Stimulated activated effector memory CD8-positive, alpha-beta T cell treated with anti-CD3 and anti-CD28 coated beads, Interleukin-12 subunit alpha, Interleukin-12 subunit beta, amount 100 ng/mL, for 72 hours (primary cell): ENCODE results near the gene RASGEF1C.

Experiments
- ATAC-seq: fragments of 150-1000 bp; cut with Tn5 transposase; 2 replicates; pipeline ENCODE4 v1.10.0; 2021
- DNase-seq, 2 donors: peaks; one replicate each; pipeline ENCODE4 v3.0.0; 2021 to 2022; ENCODE audit warnings: low spot score in 2 of 2
- H3K27ac Mint-ChIP-seq: one replicate; pipeline ENCODE4 v1.8.0; 2022; ENCODE audit warnings: mild to moderate bottlenecking, mixed read lengths
- H3K36me3 Mint-ChIP-seq: one replicate; pipeline ENCODE4 v1.8.0; 2022; ENCODE audit warnings: mild to moderate bottlenecking, mixed read lengths
- H3K4me1 Mint-ChIP-seq: one replicate; pipeline ENCODE4 v1.8.0; 2022; ENCODE audit warnings: mixed read lengths
- H3K4me3 Mint-ChIP-seq: one replicate; pipeline ENCODE4 v1.8.0; 2022; ENCODE audit warnings: mild to moderate bottlenecking, mixed read lengths
- H3K9me3 Mint-ChIP-seq: one replicate; pipeline ENCODE4 v1.8.0; 2022; ENCODE audit warnings: mixed read lengths

The RASGEF1C gene

DNA sequence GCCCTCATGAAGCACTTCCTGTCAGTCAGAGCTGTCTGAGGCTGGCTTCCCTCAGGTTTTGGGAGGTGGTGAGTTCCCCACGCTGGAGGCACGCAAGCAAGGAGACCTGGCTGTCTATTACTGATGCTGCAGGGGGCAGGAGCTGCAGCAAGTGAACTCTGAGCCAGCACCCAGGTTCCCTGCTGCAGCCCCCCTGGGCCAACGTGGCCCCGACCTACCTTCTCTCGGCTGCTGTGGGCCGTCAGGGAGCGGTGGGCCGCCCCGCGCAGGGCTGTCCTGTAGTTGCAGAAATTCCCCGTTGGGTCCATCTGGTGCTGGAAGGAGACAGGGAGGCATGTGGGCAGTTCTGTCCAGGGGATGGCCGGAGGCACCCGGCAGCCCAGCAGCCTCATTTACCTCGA is 90.6 kb downstream of the RASGEF1C start:
- Mint-ChIP-seq H3K27ac (no peak overlapping the region), H3K4me1 (no peaks in the 10 kb centered on the region), H3K4me3 (no peak overlapping the region), H3K9me3 (no peaks in the 10 kb centered on the region), H3K36me3 (no peaks in the 10 kb centered on the region)
- DNase-seq (no peak), ATAC-seq (no peak)

DNA sequence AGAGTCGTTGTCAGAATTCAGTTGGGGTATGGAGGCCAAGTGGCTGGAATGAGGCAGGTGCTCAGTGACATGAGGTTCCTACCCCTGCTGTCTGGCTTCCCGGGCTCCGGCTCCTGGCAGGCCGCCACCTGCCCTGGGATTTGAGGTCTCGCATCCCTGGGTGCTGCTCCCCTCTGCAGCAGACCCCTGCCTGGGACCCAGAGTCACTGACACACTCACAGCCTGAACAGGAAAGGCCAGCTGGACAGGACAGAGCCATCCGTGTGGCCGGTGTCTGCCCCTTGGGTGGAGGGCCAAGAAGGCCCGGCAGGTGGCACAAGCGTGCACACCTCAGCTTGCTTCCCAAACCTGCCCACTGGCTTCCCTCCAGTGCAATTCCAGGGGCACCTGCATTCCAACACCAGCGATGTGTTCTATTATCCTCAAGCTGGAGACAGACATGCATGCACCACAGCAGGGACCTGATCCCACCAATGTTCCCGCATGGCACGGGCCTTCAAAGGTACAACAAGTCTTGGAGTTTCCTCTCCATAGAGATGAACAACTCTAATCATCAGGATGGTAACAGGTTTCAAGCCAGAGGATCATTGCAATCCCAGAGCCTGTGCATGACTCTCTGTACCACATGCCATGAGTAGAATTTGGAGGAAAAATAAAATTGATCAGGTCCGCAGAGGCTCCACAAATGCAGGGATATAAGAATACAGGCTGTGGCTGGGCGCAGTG is 91.8 kb downstream of the RASGEF1C start:
- H3K4me3 Mint-ChIP-seq, result no peak overlapping the region
- no peaks in the 10 kb centered on the region for H3K4me1 Mint-ChIP-seq
- no peaks in the 10 kb centered on the region for H3K9me3 Mint-ChIP-seq
- no peak for ATAC-seq
- no peak for DNase-seq
- H3K27ac Mint-ChIP-seq, result no peak overlapping the region
- H3K36me3 Mint-ChIP-seq, result no peaks in the 10 kb centered on the region

DNA sequence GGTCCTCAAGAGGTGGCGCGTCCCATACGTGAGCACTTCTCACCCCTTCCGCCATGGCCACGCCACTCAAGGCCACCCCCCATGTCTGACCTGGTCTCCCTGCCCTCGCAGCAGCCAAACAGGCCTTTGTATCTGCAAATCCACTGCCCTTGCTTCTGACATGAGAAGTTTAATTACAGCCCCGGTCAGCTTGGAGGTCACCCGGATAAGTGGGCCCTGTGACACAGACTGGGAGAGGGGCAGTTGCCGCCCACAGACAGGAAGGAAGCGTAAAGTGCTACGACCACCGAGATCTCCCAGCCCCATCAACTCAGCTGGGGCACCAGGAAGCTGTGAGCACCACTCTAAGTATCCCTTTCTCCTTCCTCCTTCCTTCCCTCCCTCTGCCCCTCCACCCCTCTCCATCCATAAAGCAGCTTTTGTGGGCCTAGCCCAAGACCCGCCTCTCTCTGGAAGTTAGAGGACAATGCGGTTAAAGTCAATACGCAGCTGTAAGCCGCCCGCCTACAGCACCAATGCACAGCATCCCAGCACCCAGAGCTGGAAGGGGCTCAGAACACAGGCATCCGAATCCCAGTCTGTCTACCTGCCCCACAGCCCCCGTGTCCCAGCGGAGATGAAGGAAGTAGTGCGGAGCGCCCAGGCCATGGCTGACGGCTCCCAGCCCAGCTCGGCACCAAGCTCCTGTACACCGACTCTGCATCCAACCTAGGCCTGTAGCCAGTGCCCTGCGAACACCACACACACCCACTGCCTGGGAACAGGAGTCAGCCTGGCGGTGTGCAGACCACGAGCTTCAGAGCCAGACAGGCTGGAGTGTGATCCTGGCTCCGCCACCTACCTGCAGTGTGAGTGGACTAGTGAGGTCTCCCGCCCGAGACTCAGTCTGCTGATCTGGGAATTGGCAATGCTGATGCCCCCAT is 92.7 kb downstream of the RASGEF1C start:
- ATAC-seq (no peak), DNase-seq (no peak)
- no peak overlapping the region for H3K27ac Mint-ChIP-seq
- H3K4me1 Mint-ChIP-seq, result no peaks in the 10 kb centered on the region
- no peak overlapping the region for H3K4me3 Mint-ChIP-seq
- H3K36me3 Mint-ChIP-seq, result no peaks in the 10 kb centered on the region
- no peaks in the 10 kb centered on the region for H3K9me3 Mint-ChIP-seq

DNA sequence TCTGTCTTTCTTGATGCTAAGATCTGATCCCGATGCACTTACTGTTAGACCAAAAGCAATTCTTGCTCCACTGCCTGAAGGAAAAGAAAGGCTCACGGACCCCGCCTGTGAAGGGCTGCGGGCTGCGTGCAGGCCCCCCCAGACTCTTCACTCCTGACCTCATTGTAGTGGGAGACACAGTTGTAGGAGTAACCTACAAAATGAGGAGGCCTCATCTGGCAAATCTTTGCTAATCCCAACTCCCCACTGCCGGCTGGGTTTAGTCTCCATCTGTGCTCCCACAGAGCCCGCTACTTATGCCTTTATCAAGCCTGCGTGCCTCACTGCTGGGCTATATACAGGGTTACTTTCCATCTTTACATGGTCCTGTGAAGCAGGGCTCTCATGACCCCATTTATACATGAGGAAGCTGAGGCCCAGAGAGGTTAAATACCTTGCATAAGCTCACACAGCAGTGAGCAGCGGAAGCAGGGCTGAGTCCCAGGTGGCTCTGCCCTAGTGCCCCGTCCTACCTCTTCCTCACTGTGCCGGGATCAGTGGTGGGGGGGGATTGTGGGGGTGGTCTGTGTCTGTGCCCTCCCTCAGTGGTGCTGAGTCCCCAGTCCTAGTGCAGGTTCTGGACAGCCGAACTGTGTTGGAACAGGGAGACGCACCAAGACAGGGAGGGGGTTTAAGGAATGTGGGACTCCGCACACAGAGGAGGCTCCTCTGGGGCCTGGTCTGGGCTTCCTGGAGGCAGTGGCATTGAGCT is 93.5 kb downstream of the RASGEF1C start:
- H3K9me3 Mint-ChIP-seq, result no peaks in the 10 kb centered on the region
- no peaks in the 10 kb centered on the region for H3K36me3 Mint-ChIP-seq
- ATAC-seq (no peak), DNase-seq (no peak)
- no peak overlapping the region for H3K4me3 Mint-ChIP-seq
- no peak overlapping the region for H3K27ac Mint-ChIP-seq
- H3K4me1 Mint-ChIP-seq, result no peaks in the 10 kb centered on the region

DNA sequence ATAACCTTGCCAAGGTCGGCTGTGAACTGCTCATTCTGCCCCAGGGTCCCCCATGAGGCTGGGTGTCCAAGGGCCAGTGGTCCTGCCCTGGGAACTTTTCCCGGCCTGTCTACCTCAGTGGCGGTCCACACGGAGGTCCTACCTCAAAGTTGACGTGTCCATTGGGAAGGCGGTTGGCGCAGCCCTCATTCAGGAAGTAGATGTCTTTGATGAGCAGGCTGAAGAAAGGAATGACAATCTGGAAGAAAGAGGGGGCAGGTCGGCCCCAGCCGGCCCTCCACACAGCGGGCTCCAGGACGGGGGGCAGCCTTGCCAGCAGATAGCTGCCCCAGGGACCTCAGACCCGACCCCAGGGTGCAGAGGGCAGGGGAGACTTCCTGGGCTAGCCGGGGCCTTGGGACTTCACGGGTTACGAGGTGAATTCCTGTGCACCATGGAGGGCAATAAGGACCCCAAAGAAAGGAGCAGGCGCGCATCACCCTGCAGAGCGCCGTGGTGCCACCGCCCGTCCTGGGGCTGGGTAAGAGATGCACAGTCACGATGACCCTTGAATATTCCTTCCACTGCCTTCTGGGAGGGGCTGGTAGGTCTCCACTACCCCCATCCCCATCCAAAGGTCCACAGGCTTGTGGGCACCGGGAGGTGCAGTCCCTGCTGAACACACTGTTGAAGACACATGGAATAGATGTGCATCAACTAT is 94.6 kb downstream of the RASGEF1C start:
- Mint-ChIP-seq H3K4me1 (no peaks in the 10 kb centered on the region), H3K4me3 (no peak overlapping the region), H3K9me3 (no peaks in the 10 kb centered on the region), H3K36me3 (no peaks in the 10 kb centered on the region), H3K27ac (no peak overlapping the region)
- ATAC-seq, result no peak
- DNase-seq, result no peak

DNA sequence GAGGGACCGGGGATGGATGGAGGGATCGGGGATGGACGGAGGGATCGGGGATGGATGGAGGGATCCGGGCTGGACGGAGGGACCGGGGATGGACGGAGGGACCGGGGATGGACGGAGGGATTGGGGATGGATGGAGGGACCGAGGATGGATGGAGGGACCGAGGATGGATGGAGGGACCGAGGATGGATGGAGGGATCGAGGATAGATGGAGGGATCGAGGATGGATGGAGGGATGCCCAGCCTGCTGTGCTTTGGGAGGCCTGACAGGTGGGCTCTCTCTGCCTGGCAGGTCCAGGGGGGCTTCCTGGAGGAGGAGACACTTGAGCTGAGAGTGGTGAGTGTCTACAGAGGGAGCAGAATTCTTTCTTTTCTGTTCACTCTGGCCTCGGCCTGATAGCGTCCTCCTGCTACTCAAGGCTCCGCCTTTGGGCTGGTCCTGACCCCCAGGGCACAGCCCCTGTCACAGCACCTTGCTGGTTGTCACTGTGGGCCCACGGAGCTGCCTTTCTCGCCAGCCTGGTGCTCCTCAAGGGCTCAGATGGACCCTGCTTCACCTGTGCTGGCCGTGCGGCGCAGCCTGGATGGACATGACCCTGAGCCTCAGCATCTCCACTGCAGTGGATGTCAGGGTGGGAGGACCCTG is 95.2 kb downstream of the RASGEF1C start:
- H3K4me3 Mint-ChIP-seq, result no peak overlapping the region
- ATAC-seq (no peak), DNase-seq (no peak)
- no peaks in the 10 kb centered on the region for H3K4me1 Mint-ChIP-seq
- H3K9me3 Mint-ChIP-seq, result no peaks in the 10 kb centered on the region
- H3K36me3 Mint-ChIP-seq, result no peaks in the 10 kb centered on the region
- no peak overlapping the region for H3K27ac Mint-ChIP-seq

DNA sequence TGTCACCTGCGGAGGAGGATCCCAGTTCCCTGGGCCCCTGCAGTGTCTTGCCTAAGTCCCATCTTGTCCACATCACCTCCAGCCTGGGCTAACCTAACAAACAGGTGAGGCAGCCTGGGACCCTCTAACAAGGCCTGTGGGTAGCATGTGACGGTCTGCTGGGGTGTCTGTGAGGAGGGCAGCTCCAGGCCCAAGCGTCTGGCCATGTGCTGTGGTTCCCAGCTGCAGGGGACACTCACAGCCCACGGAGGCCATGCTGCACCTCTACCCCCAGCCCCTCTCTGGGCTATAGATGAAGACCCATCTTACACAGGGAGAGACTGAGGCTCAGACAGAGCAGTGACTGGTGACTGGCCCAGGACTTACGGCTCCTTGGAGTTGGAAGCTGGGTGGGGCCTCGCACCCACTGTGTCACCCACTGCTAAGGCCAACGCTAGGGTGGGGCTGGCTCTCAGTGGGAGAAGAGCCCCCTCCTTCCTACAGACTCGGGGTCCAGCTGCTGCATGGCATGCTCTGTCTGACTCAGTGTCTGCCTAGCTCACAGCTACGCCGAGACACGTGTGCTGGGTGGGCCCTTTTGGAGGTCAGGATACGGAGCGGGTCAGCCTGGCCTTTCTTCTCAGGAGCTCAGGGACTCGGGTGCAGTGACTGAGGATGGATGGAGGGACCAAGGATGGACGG is 96.7 kb downstream of the RASGEF1C start:
- ATAC-seq (peak; percentile 17), DNase-seq (no peak)
- H3K36me3 Mint-ChIP-seq, result no peaks in the 10 kb centered on the region
- peaks cover 4% of the 10 kb centered on the region for H3K9me3 Mint-ChIP-seq
- no peak overlapping the region for H3K27ac Mint-ChIP-seq
- no peaks in the 10 kb centered on the region for H3K4me1 Mint-ChIP-seq
- no peak overlapping the region for H3K4me3 Mint-ChIP-seq

DNA sequence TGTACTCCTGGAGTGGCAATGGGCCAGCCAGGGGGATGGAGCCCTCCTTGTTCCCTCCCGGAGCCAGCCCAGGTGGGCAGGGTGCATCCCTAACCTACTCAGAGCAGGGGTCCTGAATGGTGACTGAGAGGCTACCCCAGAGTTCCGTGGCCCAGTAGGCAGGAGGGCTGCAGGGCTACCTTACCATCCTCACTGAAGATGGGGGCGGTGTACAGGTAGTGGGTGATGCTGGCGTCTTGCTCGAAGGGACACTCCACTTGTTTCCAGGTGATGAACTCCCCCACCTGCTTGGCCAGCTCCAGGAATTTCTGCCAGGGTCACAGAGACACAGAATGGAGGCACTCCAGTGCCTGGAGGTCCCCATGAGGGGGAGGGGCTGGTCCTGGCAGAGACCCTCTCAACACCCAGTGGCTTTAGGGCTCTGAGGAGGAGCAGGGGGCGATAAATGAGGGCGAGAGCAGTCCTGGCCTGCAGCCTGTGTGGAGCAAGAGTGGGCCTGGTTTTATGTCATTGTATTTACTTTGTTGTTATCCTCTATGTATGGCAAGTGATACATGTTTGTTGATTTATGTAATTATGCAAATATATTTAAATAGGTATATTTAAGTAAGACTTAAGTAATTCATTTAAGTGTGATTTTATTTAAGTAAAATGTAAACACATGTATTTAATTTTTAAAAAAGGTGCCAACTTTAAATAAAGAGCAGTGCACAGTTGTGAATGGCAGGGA is 97.6 kb downstream of the RASGEF1C start:
- ATAC-seq (no peak), DNase-seq (no peak)
- H3K9me3 Mint-ChIP-seq, result peaks cover 13% of the 10 kb centered on the region
- no peaks in the 10 kb centered on the region for H3K36me3 Mint-ChIP-seq
- H3K4me1 Mint-ChIP-seq, result no peaks in the 10 kb centered on the region
- H3K27ac Mint-ChIP-seq, result no peak overlapping the region
- H3K4me3 Mint-ChIP-seq, result no peak overlapping the region

DNA sequence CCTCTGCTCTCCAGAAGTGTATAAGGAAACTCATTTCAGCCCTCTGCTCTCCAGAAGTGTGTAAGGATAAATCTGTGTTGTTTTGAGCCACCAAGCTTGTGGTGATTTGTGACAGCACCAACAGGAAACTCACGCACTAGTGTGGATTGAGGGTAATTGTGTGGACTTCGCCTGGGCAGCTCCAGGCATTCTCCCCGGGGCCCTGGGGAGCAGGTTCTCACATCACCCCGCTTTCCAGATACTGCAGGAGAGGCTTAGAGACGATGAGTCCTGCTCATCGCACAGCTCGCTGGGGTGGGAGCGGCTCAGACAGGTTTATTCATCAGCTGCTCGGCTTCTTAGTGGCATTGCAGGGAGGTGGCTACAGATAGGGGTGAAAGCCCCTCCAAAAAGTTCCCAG is 99.1 kb downstream of the RASGEF1C start:
- Mint-ChIP-seq H3K9me3 (peaks cover 17% of the 10 kb centered on the region), H3K36me3 (no peaks in the 10 kb centered on the region), H3K4me3 (no peak overlapping the region), H3K27ac (no peak overlapping the region), H3K4me1 (no peaks in the 10 kb centered on the region)
- ATAC-seq (no peak), DNase-seq (no peak)

DNA sequence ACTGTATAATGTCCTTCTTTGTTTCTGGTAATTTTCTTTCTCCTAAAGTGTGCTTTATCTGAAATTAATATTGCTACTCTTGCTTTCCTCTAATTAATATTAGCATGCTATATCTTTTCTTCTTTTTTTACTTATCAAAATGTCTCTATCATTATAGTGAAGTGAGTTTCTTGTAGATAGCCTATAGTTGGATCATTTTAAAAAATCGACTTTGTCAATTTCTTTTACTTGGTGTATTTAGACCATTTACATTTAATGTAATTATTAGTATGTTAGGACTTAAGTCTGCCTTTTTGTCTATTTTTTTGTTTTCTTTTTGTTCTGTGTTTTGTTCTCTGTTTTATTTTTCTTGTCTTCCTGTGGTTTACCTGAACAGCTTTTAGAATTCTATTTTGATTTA is 102.0 kb downstream of the RASGEF1C start:
- Mint-ChIP-seq H3K4me1 (no peaks in the 10 kb centered on the region), H3K36me3 (no peaks in the 10 kb centered on the region), H3K9me3 (peaks cover 17% of the 10 kb centered on the region), H3K27ac (no peak overlapping the region), H3K4me3 (no peak overlapping the region)
- ATAC-seq, result no peak
- DNase-seq, result no peak

DNA sequence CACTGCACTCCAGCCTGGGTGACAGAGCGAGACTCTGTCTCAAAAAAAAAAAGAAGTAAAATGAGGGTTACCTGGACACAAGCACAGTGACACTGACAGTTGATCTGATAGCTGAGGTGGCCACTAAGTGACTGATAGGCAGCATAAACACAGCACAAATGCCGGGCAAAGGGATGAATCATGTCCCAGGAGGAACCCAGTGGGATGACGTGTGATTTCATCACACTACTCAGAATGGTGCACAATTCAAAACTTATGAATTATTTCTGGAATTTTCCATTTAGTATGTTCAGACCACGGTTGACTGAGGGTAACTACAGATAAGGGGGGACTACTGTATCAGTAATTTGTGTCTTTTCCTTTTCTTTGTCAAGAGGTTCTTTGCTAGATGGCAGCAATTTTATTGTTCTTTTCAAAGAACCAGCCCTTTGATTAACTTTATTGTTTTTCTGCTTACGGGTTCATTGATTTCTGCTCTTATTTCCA is 103.1 kb downstream of the RASGEF1C start:
- H3K27ac Mint-ChIP-seq, result no peak overlapping the region
- no peaks in the 10 kb centered on the region for H3K36me3 Mint-ChIP-seq
- ATAC-seq (no peak), DNase-seq (no peak)
- peaks cover 17% of the 10 kb centered on the region for H3K9me3 Mint-ChIP-seq
- H3K4me1 Mint-ChIP-seq, result no peaks in the 10 kb centered on the region
- no peak overlapping the region for H3K4me3 Mint-ChIP-seq

DNA sequence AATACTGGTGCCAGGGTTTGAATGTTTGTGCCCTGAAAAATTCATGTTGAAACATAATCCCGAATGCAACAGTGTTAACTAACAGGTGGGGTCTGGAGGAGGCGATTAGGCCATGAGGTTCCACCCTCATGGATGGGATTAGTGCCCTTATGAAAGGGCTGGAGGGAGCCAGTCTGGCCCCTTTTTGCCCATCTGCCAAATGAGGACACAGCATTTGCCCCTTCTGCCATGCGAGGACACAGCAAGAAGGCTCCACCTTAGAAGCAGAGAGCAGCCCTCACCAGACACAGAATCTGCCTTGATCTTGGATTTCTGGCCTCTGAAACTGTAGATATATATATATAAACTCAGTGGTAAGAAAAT is 104.9 kb downstream of the RASGEF1C start:
- no peak overlapping the region for H3K4me3 Mint-ChIP-seq
- H3K36me3 Mint-ChIP-seq, result no peaks in the 10 kb centered on the region
- H3K4me1 Mint-ChIP-seq, result no peaks in the 10 kb centered on the region
- ATAC-seq (no peak), DNase-seq (no peak)
- no peak overlapping the region for H3K27ac Mint-ChIP-seq
- peaks cover 17% of the 10 kb centered on the region for H3K9me3 Mint-ChIP-seq

DNA sequence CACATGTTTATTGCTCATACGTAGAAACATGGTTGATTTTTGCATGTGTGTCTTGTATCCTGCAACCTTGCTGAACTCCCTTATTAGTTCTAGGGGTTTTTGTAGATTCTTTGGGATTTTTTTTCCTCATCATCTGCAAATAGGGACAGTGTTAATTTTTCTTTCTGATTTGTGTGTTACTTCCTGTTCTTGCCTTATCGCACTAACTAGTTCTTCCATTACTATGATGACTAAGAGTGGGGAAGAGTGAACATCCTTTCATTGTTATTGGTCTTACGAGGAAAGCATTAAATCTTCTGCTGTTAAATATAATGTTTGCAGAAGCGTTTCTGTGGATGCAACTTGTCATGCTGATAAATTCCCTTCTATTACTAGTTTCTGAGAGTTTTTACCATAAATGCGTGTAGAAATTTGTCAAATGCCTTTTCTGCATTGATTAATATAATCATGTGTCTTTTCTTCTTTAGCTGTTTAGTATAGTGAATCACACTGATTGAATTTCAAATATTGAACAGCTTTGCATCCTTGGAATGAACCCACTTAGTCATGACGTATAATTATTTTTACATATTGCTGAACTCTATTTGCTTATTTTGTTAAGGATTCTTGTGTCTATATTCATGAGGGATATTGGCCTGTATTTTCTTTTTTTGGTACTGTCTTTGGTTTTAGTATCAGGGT is 105.4 kb downstream of the RASGEF1C start:
- ATAC-seq (no peak), DNase-seq (no peak)
- Mint-ChIP-seq H3K27ac (no peak overlapping the region), H3K36me3 (no peaks in the 10 kb centered on the region), H3K4me3 (no peak overlapping the region), H3K9me3 (peaks cover 17% of the 10 kb centered on the region), H3K4me1 (no peaks in the 10 kb centered on the region)
